GM21576 (cell line): ENCODE measurements around the gene LRRC70.
A peak's percentile ranks its signal among the peaks of the same experiment; 100 is the strongest.
"Not testable (repeated sequence)": the region's sequence is repeated elsewhere in the genome, so short reads cannot be mapped to it uniquely, and the experiment has no call there.

Source experiments
- ATAC-seq: cut with Tn5 transposase; IDR thresholded peaks from one replicate; pipeline ENCODE4 v1.9.1; 2021; ENCODE audit warnings: mild to moderate bottlenecking, moderate library complexity; ENCODE audit not compliant: unreplicated experiment

Gene LRRC70

GRCh38 chr5:62578540-62578939 is at the start of gene LRRC70:
Gene LRRC70, plus strand, starts transcription at chr5:62578819. Its CDS starts 620 bp downstream, at chr5:62579439.
- peak; percentile 89 for ATAC-seq

GRCh38 chr5:62533597-62533996 is 45.0 kb upstream of the LRRC70 start:
- no peak for ATAC-seq

- no peak for ATAC-seq
These were observed 44.0 kb upstream of the LRRC70 start for GRCh38 chr5:62534461-62535236.

GRCh38 chr5:62536232-62536631 is 42.4 kb upstream of the LRRC70 start:
- ATAC-seq: no peak

- no peak for ATAC-seq
These were observed 41.8 kb upstream of the LRRC70 start for GRCh38 chr5:62536783-62537182.

GRCh38 chr5:62538017-62538942 is 40.3 kb upstream of the LRRC70 start:
- ATAC-seq: peak; percentile 78

- ATAC-seq: no peak
These were observed 35.9 kb upstream of the LRRC70 start for GRCh38 chr5:62542720-62543119.

- ATAC-seq: no peak
These were observed 30.5 kb upstream of the LRRC70 start for GRCh38 chr5:62547945-62548630.

- no peak for ATAC-seq
These were observed 28.5 kb upstream of the LRRC70 start for GRCh38 chr5:62550103-62550502.

- ATAC-seq: no peak
These were observed 22.7 kb upstream of the LRRC70 start for GRCh38 chr5:62555930-62556329.

GRCh38 chr5:62558941-62559340 is 19.7 kb upstream of the LRRC70 start:
- ATAC-seq: no peak

- no peak for ATAC-seq
These were observed 17.8 kb upstream of the LRRC70 start for GRCh38 chr5:62560786-62561185.

- no peak for ATAC-seq
These were observed 16.7 kb upstream of the LRRC70 start for GRCh38 chr5:62561896-62562295.

- ATAC-seq: no peak
These were observed 15.8 kb upstream of the LRRC70 start for GRCh38 chr5:62562867-62563266.

GRCh38 chr5:62564101-62564500 is 14.5 kb upstream of the LRRC70 start:
- ATAC-seq: no peak

- ATAC-seq: not testable (repeated sequence)
These were observed 12.9 kb upstream of the LRRC70 start for GRCh38 chr5:62565740-62566139.

- no peak for ATAC-seq
These were observed 10.5 kb upstream of the LRRC70 start for GRCh38 chr5:62568143-62568542.

- no peak for ATAC-seq
These were observed 9.7 kb upstream of the LRRC70 start for GRCh38 chr5:62568800-62569432.

GRCh38 chr5:62569470-62569869 is 9.1 kb upstream of the LRRC70 start:
- ATAC-seq: no peak

GRCh38 chr5:62572918-62573514 is 5.6 kb upstream of the LRRC70 start:
- no peak for ATAC-seq
